Neuronal stem cell (in vitro differentiated cells): ENCODE results near the gene ZNF235. TPM values are rescaled to one million over a fixed set of nuclear protein-coding genes. Genes with fewer than 3 reads are reported as not detected.

Experiments used
- DNase-seq: peaks from one replicate; pipeline ENCODE4 v3.0.0-alpha.2; 2013; ENCODE audit warnings: low spot score
- H2AFZ ChIP-seq: one replicate; pipeline ENCODE4 v1.6.1; 2013; ENCODE audit warnings: mild to moderate bottlenecking, low read length, inconsistent platforms
- H2AK5ac ChIP-seq: 2 replicates; pipeline ENCODE4 v1.6.1; 2013; ENCODE audit warnings: low read depth, mild to moderate bottlenecking, inconsistent platforms, low read length, moderate library complexity, mixed read lengths
- H2BK120ac ChIP-seq: 2 replicates; pipeline ENCODE4 v1.6.1; 2013; ENCODE audit warnings: low read depth, mild to moderate bottlenecking, inconsistent platforms, low read length, moderate library complexity, mixed read lengths
- H2BK12ac ChIP-seq: one replicate; pipeline ENCODE4 v1.6.1; 2013; ENCODE audit warnings: low read length, inconsistent platforms
- H2BK15ac ChIP-seq: 2 replicates; pipeline ENCODE4 v1.6.1; 2013; ENCODE audit warnings: mild to moderate bottlenecking, low read length, inconsistent platforms, mixed read lengths
- H2BK5ac ChIP-seq: one replicate; pipeline ENCODE4 v1.6.1; 2013; ENCODE audit warnings: inconsistent platforms, mild to moderate bottlenecking, low read length, moderate library complexity
- H3K14ac ChIP-seq: one replicate; pipeline ENCODE4 v1.6.1; 2013; ENCODE audit warnings: low read length, inconsistent platforms
- H3K18ac ChIP-seq: 2 replicates; pipeline ENCODE4 v1.6.1; 2013; ENCODE audit warnings: low read length, inconsistent platforms
- H3K23ac ChIP-seq: 2 replicates; pipeline ENCODE4 v1.6.1; 2013; ENCODE audit warnings: low read depth, mild to moderate bottlenecking, mixed read lengths, low read length, inconsistent platforms; ENCODE audit not compliant: poor library complexity
- H3K27ac ChIP-seq: replicated peaks from 3 replicates; pipeline ENCODE4 v1.5.1; 2013; ENCODE audit warnings: low read length, inconsistent platforms
- H3K27me3 ChIP-seq, 3 experiments: 2 replicates each; pipeline ENCODE4 v1.6.1; 2013; ENCODE audit warnings: low read length in 3 of 3, mild to moderate bottlenecking in 2 of 3, inconsistent platforms in 1 of 3, low read depth in 1 of 3, mixed read lengths in 1 of 3, moderate library complexity in 1 of 3; ENCODE audit not compliant: control insufficient read depth in 3 of 3, insufficient read depth in 3 of 3
- H3K36me3 ChIP-seq, 2 donors: replicated peaks in 1 of 2; 2 replicates each; pipeline ENCODE4 v1.6.1; 2013; ENCODE audit warnings: low read length in 2 of 2; ENCODE audit not compliant: control insufficient read depth in 2 of 2, insufficient read depth in 2 of 2
- H3K4ac ChIP-seq: 2 replicates; pipeline ENCODE4 v1.6.1; 2013; ENCODE audit warnings: inconsistent platforms, mild to moderate bottlenecking, low read length, moderate library complexity
- H3K4me1 ChIP-seq, 2 donors: 1 replicate in 1 of 2; 2 replicates in 1 of 2; pipeline ENCODE4 v1.6.1; 2013; ENCODE audit warnings: low read length in 2 of 2, low read depth in 1 of 2; ENCODE audit not compliant: control insufficient read depth in 2 of 2, insufficient read depth in 1 of 2
- H3K4me2 ChIP-seq: one replicate; pipeline ENCODE4 v1.6.1; 2013; ENCODE audit warnings: mild to moderate bottlenecking, low read length, inconsistent platforms; ENCODE audit not compliant: insufficient read depth, poor library complexity, severe bottlenecking
- H3K4me3 ChIP-seq, 2 donors: 2 replicates each; pipeline ENCODE4 v1.5.1; 2013; ENCODE audit warnings: low read length in 2 of 2, mild to moderate bottlenecking in 2 of 2, inconsistent platforms in 1 of 2, moderate library complexity in 1 of 2
- H3K79me1 ChIP-seq: one replicate; pipeline ENCODE4 v1.6.1; 2013; ENCODE audit warnings: low read depth, mild to moderate bottlenecking, inconsistent platforms, low read length, moderate library complexity
- H3K9ac ChIP-seq: one replicate; pipeline ENCODE4 v1.6.1; 2013; ENCODE audit warnings: mild to moderate bottlenecking, low read depth, low read length, inconsistent platforms; ENCODE audit not compliant: poor library complexity
- H3K9me3 ChIP-seq, 2 donors: replicated peaks in 1 of 2; 2 replicates each; pipeline versions ENCODE3 to v1.6.1; 2013; ENCODE audit warnings: low read length in 2 of 2, mild to moderate bottlenecking in 2 of 2, inconsistent platforms in 1 of 2, low read depth in 1 of 2, mixed read lengths in 1 of 2, moderate library complexity in 1 of 2; ENCODE audit not compliant: control insufficient read depth in 2 of 2, insufficient read depth in 1 of 2
- H4K8ac ChIP-seq: one replicate; pipeline ENCODE4 v1.6.1; 2013; ENCODE audit warnings: low read depth, mild to moderate bottlenecking, inconsistent platforms, low read length, moderate library complexity
- H4K91ac ChIP-seq: one replicate; pipeline ENCODE4 v1.6.1; 2013; ENCODE audit warnings: low read length, low read depth, mild to moderate bottlenecking, inconsistent platforms; ENCODE audit not compliant: poor library complexity
- WGBS, 2 donors: extraction: QIAGEN DNeasy Blood & Tissue Kit; methylation state at CpG; one replicate each; pipeline ENCODE4 v1.1.7; 2013; ENCODE audit warnings: missing lambda C conversion rate in 2 of 2, mixed read lengths in 1 of 2; ENCODE audit not compliant: insufficient read length in 2 of 2, insufficient replicate concordance in 1 of 2; ENCODE audit errors: extremely low coverage in 2 of 2; 5-methylcytosine and 5-hydroxymethylcytosine counted together
- polyA plus RNA-seq, 2 experiments: library from polyadenylated mRNA; stranded (reverse); fragments of 200-250 nt; gene quantifications; one replicate each; pipeline ENCODE4 v1.2.3, GENCODE V29; 2013

The ZNF235 gene
- polyA plus RNA-seq (2013, experiment 1 of 2), result 2.3 TPM
- polyA plus RNA-seq (2013, experiment 2 of 2), result 2.7 TPM

GRCh38 chr19:44304659-44305193 lies at the start of gene ZNF235:
Gene ZNF235, minus strand, starts transcription at chr19:44305025. Its CDS starts 1,621 bp downstream, at chr19:44303404.
- Histone ChIP-seq H3K79me1 (no peaks in the 10 kb centered on the region), H3K4me1 (peaks cover 1 to 6% of the 10 kb centered on the region in 2 donors), H3K4me3 (peak within 1 kb of the TSS; percentile 73 to 95), H4K91ac (no peak within 1 kb of the TSS), H3K9me3 (peaks cover 0 to 3% of the 10 kb centered on the region in 2 donors), H3K4ac (no peak within 1 kb of the TSS), H2BK12ac (no peak within 1 kb of the TSS), H3K18ac (peak within 1 kb of the TSS; percentile 93), H2BK120ac (no peak within 1 kb of the TSS), H4K8ac (no peak within 1 kb of the TSS), H3K23ac (peak within 1 kb of the TSS; percentile 94), H3K14ac (peak within 1 kb of the TSS; percentile 99), H3K36me3 (peaks cover 5 to 24% of the 10 kb centered on the region in 2 donors), H2BK15ac (no peak within 1 kb of the TSS), H2AK5ac (no peak within 1 kb of the TSS), H3K9ac (peak within 1 kb of the TSS; percentile 95), H3K27me3 (no peaks in the 10 kb centered on the region), H3K27ac (no peak within 1 kb of the TSS), H3K4me2 (peak within 1 kb of the TSS; percentile 91), H2AFZ (peak within 1 kb of the TSS; percentile 94), H2BK5ac (no peak within 1 kb of the TSS)
- no CpG with 5 or more reads among the region's 31 CpGs for WGBS, 2 donors
- peak; percentile 84 for DNase-seq

DNA sequence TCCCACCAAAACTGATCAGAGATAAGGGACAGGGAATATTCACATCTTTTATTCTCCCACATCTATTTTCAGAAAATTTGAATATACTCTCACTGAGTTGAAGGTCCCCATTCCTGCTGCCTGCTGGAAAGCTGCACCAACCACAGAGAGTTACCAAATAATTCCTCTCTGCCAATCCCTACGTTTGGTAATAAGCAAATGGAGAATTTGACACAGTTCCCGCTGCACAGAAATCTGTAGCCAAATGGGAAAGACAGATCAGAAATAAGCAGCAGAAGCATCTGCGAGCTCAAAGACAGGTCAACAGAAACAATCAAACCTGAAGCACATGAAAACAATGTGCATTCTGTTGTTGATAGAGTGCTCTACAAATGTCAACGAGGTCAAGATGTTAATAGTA lies 41.7 kb upstream of the ZNF235 start:
- Histone ChIP-seq H2BK15ac (no peak overlapping the region), H3K14ac (no peak overlapping the region), H3K23ac (no peak overlapping the region), H3K9ac (no peak overlapping the region), H2BK120ac (no peak overlapping the region), H3K79me1 (no peaks in the 10 kb centered on the region), H3K9me3 (peaks cover 8 to 58% of the 10 kb centered on the region in 2 donors), H2AFZ (no peak overlapping the region), H4K8ac (no peak overlapping the region), H3K36me3 (peaks cover 0 to 13% of the 10 kb centered on the region in 2 donors), H2BK12ac (no peak overlapping the region), H3K4me3 (no peak overlapping the region), H4K91ac (no peak overlapping the region), H3K27me3 (no peaks in the 10 kb centered on the region), H2AK5ac (no peak overlapping the region), H3K18ac (no peak overlapping the region), H2BK5ac (no peak overlapping the region), H3K4ac (no peak overlapping the region), H3K4me2 (no peak overlapping the region), H3K4me1 (no peaks in the 10 kb centered on the region), H3K27ac (no peak overlapping the region)
- WGBS, 2 donors, result no CpG with 5 or more reads among the region's 4 CpGs
- no peak for DNase-seq

DNA sequence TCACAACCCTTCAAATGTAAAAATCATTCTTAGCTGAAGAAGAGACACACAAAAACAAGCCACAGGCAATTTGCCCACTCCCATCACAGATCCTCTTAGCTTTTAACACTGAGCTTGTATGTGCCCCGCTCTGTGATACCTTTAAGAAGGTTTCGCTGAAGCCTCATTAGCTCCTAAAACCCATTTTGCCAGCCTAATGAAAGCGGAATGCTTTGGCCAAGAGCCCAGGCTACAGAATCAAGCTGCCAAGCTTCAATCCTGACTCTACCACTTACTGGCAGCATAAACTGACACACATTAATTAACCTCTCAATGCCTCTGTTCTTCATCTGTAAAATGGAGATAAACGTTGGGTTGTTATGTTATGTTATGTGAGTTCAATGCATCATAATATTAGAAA lies 41.1 kb upstream of the ZNF235 start:
- Histone ChIP-seq H3K9ac (no peak overlapping the region), H2AFZ (no peak overlapping the region), H3K36me3 (peaks cover 0 to 19% of the 10 kb centered on the region in 2 donors), H2BK120ac (no peak overlapping the region), H2BK5ac (no peak overlapping the region), H3K14ac (no peak overlapping the region), H3K9me3 (peaks cover 8 to 55% of the 10 kb centered on the region in 2 donors), H3K4me3 (no peak overlapping the region), H3K23ac (no peak overlapping the region), H3K79me1 (no peaks in the 10 kb centered on the region), H3K4ac (no peak overlapping the region), H2BK15ac (no peak overlapping the region), H3K18ac (no peak overlapping the region), H3K4me2 (no peak overlapping the region), H3K27ac (no peak overlapping the region), H4K8ac (no peak overlapping the region), H4K91ac (no peak overlapping the region), H2BK12ac (no peak overlapping the region), H3K4me1 (no peaks in the 10 kb centered on the region), H3K27me3 (no peaks in the 10 kb centered on the region), H2AK5ac (no peak overlapping the region)
- no peak for DNase-seq
- no CpG with 5 or more reads among the region's 4 CpGs for WGBS, 2 donors

DNA sequence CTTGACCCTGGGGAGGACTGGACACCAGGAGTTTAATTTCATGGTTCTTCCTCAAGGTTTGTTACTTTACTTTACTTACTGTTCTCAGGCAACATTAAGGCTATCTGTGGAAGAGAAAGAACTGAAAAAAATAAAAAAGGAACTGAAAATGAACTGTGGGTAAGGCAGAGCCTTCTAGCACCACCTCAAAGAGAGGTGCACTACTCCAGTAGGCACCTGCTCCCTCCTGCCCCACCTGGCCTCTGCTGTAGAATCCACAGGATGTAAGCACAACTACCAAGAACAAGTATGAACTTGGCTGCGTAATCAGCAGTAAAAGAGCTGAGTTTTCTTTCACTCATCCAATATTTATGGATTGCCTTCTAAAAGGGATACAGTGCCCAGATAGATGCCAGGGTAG lies 39.4 kb upstream of the ZNF235 start:
- no peak overlapping the region for H2AFZ ChIP-seq
- peaks cover 7 to 36% of the 10 kb centered on the region in 2 donors for H3K36me3 ChIP-seq
- H2BK12ac ChIP-seq, result no peak overlapping the region
- H3K14ac ChIP-seq, result no peak overlapping the region
- H3K9ac ChIP-seq, result no peak overlapping the region
- no peak overlapping the region for H2BK5ac ChIP-seq
- no peak overlapping the region for H4K91ac ChIP-seq
- H3K18ac ChIP-seq, result no peak overlapping the region
- H3K4me2 ChIP-seq, result no peak overlapping the region
- no peak overlapping the region for H2BK120ac ChIP-seq
- H3K23ac ChIP-seq, result no peak overlapping the region
- H2AK5ac ChIP-seq, result no peak overlapping the region
- DNase-seq, result no peak
- H2BK15ac ChIP-seq, result no peak overlapping the region
- no peaks in the 10 kb centered on the region for H3K27me3 ChIP-seq
- no peak overlapping the region for H3K4me3 ChIP-seq
- H3K79me1 ChIP-seq, result no peaks in the 10 kb centered on the region
- H4K8ac ChIP-seq, result no peak overlapping the region
- WGBS, 2 donors, result no CpG with 5 or more reads among the region's 1 CpG
- no peak overlapping the region for H3K27ac ChIP-seq
- no peak overlapping the region for H3K4ac ChIP-seq
- no peaks in the 10 kb centered on the region for H3K4me1 ChIP-seq
- peaks cover 12 to 60% of the 10 kb centered on the region in 2 donors for H3K9me3 ChIP-seq
